ENCODE data around the gene FAM161B. TPM values are rescaled to one million over a fixed set of nuclear protein-coding genes. Genes with fewer than 3 reads are reported as not detected.

Gene FAM161B
- total RNA-seq, 4 donors from 2014 or later: 5.0 to 7.7 (median 6.0) TPM

DNA sequence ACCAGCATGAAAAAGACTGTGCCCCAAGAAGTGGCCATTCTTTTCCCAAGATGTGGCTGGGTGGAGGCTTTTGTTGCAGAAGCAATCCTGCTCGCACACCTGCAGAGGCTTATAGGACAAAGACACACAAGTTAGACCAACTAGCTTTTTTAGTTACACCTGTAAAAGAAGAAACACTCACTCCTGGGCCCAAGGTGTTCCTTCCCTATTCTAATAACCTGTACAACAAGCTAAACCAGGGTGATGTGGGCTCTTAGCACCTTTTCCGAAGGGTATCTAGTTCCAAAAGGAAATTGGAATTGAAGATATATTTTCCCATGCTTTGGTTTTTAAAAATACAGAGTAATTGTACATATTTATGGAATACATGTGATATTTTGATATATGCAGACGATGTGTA is 38.2 kb upstream of the FAM161B start:
- intact Hi-C loops (cut with DNase I; ENCODE audit: low total_unique reads): no loop called here

DNA sequence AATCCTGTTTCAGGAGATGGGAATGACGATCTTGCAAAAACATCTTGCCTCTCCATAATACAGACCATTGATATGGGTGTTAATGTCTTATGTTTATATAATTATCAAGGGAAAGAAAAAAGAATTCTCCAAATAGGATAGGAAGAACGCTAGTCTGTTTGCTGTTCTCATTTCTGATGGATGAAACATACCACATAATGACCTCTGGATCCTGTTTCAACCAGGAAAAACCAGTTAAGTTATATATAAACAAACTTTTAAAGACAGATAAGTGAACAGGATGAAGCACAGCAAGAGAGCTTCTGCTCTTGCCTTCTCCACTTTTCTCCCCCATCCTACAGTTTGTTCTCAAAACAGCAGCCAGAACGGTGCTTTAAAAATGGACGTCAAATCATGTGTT is 28.0 kb upstream of the FAM161B start:
- H3K9me3 ChIP-seq: no peaks in the 10 kb centered on the region
- H3K36me3 ChIP-seq: peaks cover 0 to 7% of the 10 kb centered on the region in 2 donors
- H3K27ac ChIP-seq: no peak overlapping the region
- no peak for ATAC-seq
- in situ Hi-C loops (cut with MboI; ENCODE audit: low sequenced_read_pairs in 4 of 4) (no loop called here), intact Hi-C loops (cut with DNase I; ENCODE audit: low total_unique reads) (no loop called here)
- DNase-seq: no peak
- H3K4me3 ChIP-seq: no peak overlapping the region
- H3K4me1 ChIP-seq: peaks cover 11 to 13% of the 10 kb centered on the region in 2 donors
- no peak for TF ChIP-seq CTCF (IDR thresholded peaks at IDR 0.05 in 4 of 5, conservative IDR thresholded peaks at IDR 0.05 in 1 of 5)
- TF ChIP-seq POLR2A (IDR thresholded peaks at IDR 0.05): no peak
- no peaks in the 10 kb centered on the region for H3K27me3 ChIP-seq

More for the DNA sequence above, 38.2 kb upstream of the FAM161B start:
- no peak for TF ChIP-seq CTCF (IDR thresholded peaks at IDR 0.05 in 4 of 5, conservative IDR thresholded peaks at IDR 0.05 in 1 of 5)
- no peak overlapping the region for H3K27ac ChIP-seq
- in situ Hi-C loops (cut with MboI; ENCODE audit: low sequenced_read_pairs in 4 of 4): no loop called here
- H3K9me3 ChIP-seq: no peaks in the 10 kb centered on the region
- no peak for ATAC-seq
- no peaks in the 10 kb centered on the region for H3K27me3 ChIP-seq
- peaks cover 0 to 22% of the 10 kb centered on the region in 2 donors for H3K36me3 ChIP-seq
- DNase-seq: no peak
- no peaks in the 10 kb centered on the region for H3K4me1 ChIP-seq
- H3K4me3 ChIP-seq: no peak overlapping the region

DNA sequence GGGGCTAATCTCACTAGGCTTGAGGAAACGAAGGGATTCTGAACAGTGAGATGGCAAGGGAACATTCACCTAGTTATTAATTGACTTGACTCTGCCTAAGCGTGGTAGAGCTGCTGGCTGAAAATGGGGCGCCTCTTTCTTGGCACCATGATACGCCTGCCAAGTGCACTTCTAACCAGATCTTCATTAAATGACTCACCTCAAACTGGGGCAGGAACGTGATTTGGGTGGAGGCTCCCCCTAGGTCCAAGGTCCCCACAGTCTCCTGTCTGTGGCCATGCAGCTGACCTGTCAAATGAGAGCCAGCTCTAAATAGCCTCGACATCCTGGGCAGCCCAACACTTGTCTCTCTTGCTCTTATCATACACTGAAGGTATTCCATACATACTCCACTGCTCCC is 26.2 kb upstream of the FAM161B start:
- intact Hi-C loops (cut with DNase I; ENCODE audit: low total_unique reads): no loop called here
- DNase-seq (no peak), ATAC-seq (no peak)
- peaks cover 13 to 15% of the 10 kb centered on the region in 2 donors for H3K4me1 ChIP-seq
- peaks cover 0 to 8% of the 10 kb centered on the region in 2 donors for H3K36me3 ChIP-seq
- H3K4me3 ChIP-seq: no peak overlapping the region
- TF ChIP-seq CTCF (IDR thresholded peaks at IDR 0.05 in 4 of 5, conservative IDR thresholded peaks at IDR 0.05 in 1 of 5) (no peak), POLR2A (IDR thresholded peaks at IDR 0.05) (no peak)
- no peaks in the 10 kb centered on the region for H3K9me3 ChIP-seq
- H3K27ac ChIP-seq: no peak overlapping the region
- H3K27me3 ChIP-seq: no peaks in the 10 kb centered on the region
- in situ Hi-C loops (cut with MboI; ENCODE audit: low sequenced_read_pairs in 4 of 4): no loop called here

DNA sequence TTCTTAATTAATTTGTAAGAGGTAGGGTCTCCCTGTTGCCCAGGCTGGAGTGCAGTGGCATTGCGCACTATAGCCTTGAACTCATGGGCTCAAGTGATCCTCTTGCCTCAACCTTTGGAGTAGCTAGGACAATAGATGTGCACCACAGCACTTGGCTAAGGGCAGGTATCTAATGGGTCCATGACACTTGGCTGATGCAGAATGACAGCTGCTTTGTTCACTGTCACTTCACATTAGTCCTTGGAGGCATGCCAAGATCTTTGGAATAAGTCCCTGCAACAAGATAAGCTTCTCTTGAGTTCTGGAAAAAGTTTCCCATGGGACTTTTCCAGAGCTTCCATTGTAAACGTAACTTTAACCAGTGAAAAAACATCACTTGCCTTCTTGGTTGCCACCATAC is 23.6 kb upstream of the FAM161B start:
- Histone ChIP-seq H3K9me3 (no peaks in the 10 kb centered on the region), H3K27me3 (no peaks in the 10 kb centered on the region), H3K4me3 (no peak overlapping the region), H3K27ac (peak overlapping the region in 2 of 4 donors; percentile 31 to 41), H3K4me1 (peaks cover 13 to 15% of the 10 kb centered on the region in 2 donors), H3K36me3 (peaks cover 0 to 32% of the 10 kb centered on the region in 2 donors)
- DNase-seq (peak; percentile 15 to 32), ATAC-seq (peak; percentile 74 to 83)
- intact Hi-C loops (cut with DNase I; ENCODE audit: low total_unique reads): no loop called here
- in situ Hi-C loops (cut with MboI; ENCODE audit: low sequenced_read_pairs in 4 of 4): no loop called here
- TF ChIP-seq POLR2A (IDR thresholded peaks at IDR 0.05) (no peak), CTCF (IDR thresholded peaks at IDR 0.05 in 4 of 5, conservative IDR thresholded peaks at IDR 0.05 in 1 of 5) (no peak)

DNA sequence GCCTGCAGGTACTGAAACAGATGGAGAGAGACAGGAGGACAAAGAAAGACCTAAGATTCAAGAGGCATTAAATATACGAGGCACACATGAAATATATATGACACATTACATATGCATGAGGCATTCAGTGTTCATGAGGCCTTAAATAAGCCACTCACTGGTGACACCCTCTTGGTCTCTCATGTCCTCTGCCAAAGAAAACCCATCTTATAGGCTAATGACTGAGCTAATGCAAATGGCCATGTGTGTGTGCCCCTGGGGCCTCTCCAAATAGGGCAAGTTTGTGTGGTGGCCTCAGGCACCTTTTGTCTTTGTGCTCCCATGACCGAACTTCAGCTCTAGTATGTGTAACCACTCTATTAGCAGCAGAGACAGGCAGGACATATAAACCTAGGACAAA is 19.0 kb upstream of the FAM161B start:
- no peak overlapping the region for H3K27ac ChIP-seq
- in situ Hi-C loops (cut with MboI; ENCODE audit: low sequenced_read_pairs in 4 of 4) (no loop called here), intact Hi-C loops (cut with DNase I; ENCODE audit: low total_unique reads) (no loop called here)
- TF ChIP-seq POLR2A (IDR thresholded peaks at IDR 0.05) (no peak), CTCF (IDR thresholded peaks at IDR 0.05 in 4 of 5, conservative IDR thresholded peaks at IDR 0.05 in 1 of 5) (no peak)
- DNase-seq (no peak), ATAC-seq (no peak)
- no peak overlapping the region for H3K4me3 ChIP-seq
- H3K36me3 ChIP-seq: peaks cover 0 to 59% of the 10 kb centered on the region in 2 donors
- H3K9me3 ChIP-seq: no peaks in the 10 kb centered on the region
- H3K27me3 ChIP-seq: no peaks in the 10 kb centered on the region
- peaks cover 11 to 12% of the 10 kb centered on the region in 2 donors for H3K4me1 ChIP-seq

Data from gastrocnemius medialis (tissue), 4 donors.